KMS-11 (cell line): ENCODE data around the gene MAGEH1.

Experiments used
- H2AFZ ChIP-seq: fragments of 200-600 bp; sonication (generic); 2 replicates; pipeline ENCODE4 v1.6.1; 2016; ENCODE audit warnings: antibody characterized with exemption, mixed run types, low read depth
- H3K27ac ChIP-seq: fragments of 200-600 bp; sonication (generic); 2 replicates; pipeline ENCODE4 v1.6.1; 2016; ENCODE audit warnings: mild to moderate bottlenecking, mixed run types
- H3K27me3 ChIP-seq: fragments of 200-600 bp; sonication (generic); 2 replicates; pipeline ENCODE4 v1.6.1; 2017; ENCODE audit warnings: mild to moderate bottlenecking, low read depth, mixed run types, moderate library complexity; ENCODE audit not compliant: insufficient read depth
- H3K36me3 ChIP-seq: fragments of 200-600 bp; sonication (generic); 2 replicates; pipeline ENCODE4 v1.6.1; 2017; ENCODE audit warnings: mild to moderate bottlenecking, mixed run types; ENCODE audit not compliant: insufficient read depth
- H3K4me1 ChIP-seq: fragments of 200-600 bp; sonication (generic); 2 replicates; pipeline ENCODE4 v1.6.1; 2016; ENCODE audit warnings: mild to moderate bottlenecking, low read depth, mixed run types; ENCODE audit not compliant: poor library complexity, severe bottlenecking
- H3K4me2 ChIP-seq: fragments of 200-600 bp; sonication (generic); 2 replicates; pipeline ENCODE4 v1.7.0; 2016; ENCODE audit warnings: mild to moderate bottlenecking, mixed run types
- H3K4me3 ChIP-seq: fragments of 200-600 bp; sonication (generic); IDR thresholded peaks from 2 replicates; pipeline ENCODE4 v1.6.1; 2017; ENCODE audit warnings: low read depth, low read length, mixed read lengths; ENCODE audit not compliant: insufficient read depth
- H3K79me2 ChIP-seq: fragments of 200-600 bp; sonication (generic); 2 replicates; pipeline ENCODE4 v1.6.1; 2016; ENCODE audit warnings: low read depth, mixed run types; ENCODE audit not compliant: insufficient read depth
- H3K9ac ChIP-seq: fragments of 200-600 bp; sonication (generic); 2 replicates; pipeline ENCODE4 v1.6.1; 2016; ENCODE audit warnings: mild to moderate bottlenecking, mixed run types
- H4K20me1 ChIP-seq: fragments of 200-600 bp; sonication (generic); 2 replicates; pipeline ENCODE4 v1.6.1; 2016; ENCODE audit warnings: mild to moderate bottlenecking, mixed run types; ENCODE audit not compliant: insufficient read depth
- TF ChIP-seq, protein P1 (sequence below): fragments of 200-600 bp; sonication (generic); conservative IDR thresholded peaks from 2 replicates; pipeline ENCODE4 v1.6.1; 2017; ENCODE audit warnings: low read depth, mild to moderate bottlenecking, antibody characterized with exemption, low read length, moderate library complexity, mixed read lengths

MAGEH1 gene

DNA sequence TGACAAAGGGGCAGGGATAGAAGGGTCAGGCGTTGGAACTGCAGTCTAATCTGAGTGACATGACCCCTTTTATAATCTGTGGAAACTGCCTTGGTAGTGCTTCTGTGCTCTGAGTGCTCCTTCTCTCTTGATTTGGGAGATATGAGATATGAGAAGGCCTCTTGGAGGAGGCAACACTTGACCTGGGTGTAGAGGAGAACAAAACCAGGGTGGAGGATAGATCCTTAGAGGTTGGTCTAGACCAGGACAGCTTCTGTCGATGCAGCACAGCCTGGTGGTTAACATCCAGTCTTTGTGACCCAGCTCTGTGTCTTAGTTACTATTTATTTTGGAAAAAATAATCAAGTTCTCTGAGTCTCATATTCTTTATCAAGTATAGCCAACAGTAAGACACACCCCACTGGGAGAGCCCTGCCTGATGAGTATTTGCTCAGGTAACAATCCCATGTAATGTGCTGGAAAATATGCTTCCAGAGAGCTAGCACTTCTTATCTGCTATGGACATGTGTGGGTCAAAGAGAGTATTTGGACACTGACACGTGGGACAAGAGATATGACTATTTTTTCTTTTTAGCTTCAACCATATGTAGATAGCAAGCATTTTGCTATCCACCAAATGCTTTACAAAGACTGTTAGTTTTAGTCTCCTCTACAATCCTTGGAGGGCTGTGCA, 28.6 kb downstream of the MAGEH1 start:
- H2AFZ ChIP-seq, result no peak overlapping the region
- H3K9ac ChIP-seq, result no peak overlapping the region

DNA sequence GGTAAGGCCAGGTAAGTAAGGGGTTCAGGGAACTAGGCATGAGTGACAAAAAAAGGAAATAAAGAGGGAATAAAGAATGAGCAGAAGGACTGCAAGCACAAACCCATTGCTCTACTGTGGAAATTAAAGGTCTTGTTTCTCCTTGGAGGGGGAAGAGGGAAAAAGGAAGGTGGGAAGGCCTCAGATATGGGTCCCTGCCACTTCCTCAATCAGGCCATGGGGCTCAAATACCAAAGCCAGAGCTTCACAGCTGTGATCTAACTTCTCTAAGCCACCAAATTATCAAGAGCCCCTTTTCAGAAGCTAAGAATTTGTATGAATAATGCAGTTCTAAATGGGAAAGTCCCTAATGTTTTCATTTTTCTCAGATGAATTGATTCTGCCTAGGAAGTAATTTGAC, 33.0 kb downstream of the MAGEH1 start:
- H2AFZ ChIP-seq, result no peak overlapping the region
- H3K27ac ChIP-seq, result no peak overlapping the region
- TF ChIP-seq, protein P1, sequence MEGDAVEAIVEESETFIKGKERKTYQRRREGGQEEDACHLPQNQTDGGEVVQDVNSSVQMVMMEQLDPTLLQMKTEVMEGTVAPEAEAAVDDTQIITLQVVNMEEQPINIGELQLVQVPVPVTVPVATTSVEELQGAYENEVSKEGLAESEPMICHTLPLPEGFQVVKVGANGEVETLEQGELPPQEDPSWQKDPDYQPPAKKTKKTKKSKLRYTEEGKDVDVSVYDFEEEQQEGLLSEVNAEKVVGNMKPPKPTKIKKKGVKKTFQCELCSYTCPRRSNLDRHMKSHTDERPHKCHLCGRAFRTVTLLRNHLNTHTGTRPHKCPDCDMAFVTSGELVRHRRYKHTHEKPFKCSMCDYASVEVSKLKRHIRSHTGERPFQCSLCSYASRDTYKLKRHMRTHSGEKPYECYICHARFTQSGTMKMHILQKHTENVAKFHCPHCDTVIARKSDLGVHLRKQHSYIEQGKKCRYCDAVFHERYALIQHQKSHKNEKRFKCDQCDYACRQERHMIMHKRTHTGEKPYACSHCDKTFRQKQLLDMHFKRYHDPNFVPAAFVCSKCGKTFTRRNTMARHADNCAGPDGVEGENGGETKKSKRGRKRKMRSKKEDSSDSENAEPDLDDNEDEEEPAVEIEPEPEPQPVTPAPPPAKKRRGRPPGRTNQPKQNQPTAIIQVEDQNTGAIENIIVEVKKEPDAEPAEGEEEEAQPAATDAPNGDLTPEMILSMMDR, result no peak
- no peaks in the 10 kb centered on the region for H3K36me3 ChIP-seq
- no peaks in the 10 kb centered on the region for H3K79me2 ChIP-seq
- no peak overlapping the region for H3K4me3 ChIP-seq
- H3K9ac ChIP-seq, result no peak overlapping the region
- peaks cover 14% of the 10 kb centered on the region for H3K4me1 ChIP-seq
- H4K20me1 ChIP-seq, result no peaks in the 10 kb centered on the region
- H3K27me3 ChIP-seq, result no peaks in the 10 kb centered on the region
- H3K4me2 ChIP-seq, result no peak overlapping the region

More for the DNA sequence above, 28.6 kb downstream of the MAGEH1 start:
- Histone ChIP-seq H3K79me2 (no peaks in the 10 kb centered on the region), H3K27me3 (no peaks in the 10 kb centered on the region), H3K4me3 (no peak overlapping the region), H3K4me2 (no peak overlapping the region), H3K4me1 (peaks cover 4% of the 10 kb centered on the region), H3K36me3 (no peaks in the 10 kb centered on the region), H3K27ac (no peak overlapping the region), H4K20me1 (no peaks in the 10 kb centered on the region)
- TF ChIP-seq, protein P1, result no peak

DNA sequence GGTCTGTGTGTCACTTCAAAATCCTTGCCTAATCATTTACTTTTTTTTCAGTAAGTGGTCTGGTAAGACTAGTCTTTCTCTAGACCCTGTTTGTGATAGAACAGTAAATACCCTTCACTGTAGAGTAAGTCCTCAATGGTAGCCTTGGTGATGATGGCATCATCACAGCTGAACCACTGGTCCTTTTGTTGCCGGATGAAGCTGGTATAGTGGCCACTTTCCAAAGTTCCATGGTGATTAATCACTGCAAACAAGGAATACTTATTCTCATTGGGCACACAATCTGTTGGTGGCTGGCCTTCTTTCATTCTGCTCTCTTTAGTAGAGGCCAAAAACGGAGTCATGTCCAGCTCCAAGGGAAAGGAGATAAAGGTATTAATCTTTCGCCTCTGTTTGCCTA, 34.8 kb downstream of the MAGEH1 start:
- Histone ChIP-seq H3K4me1 (peaks cover 29% of the 10 kb centered on the region), H3K27me3 (no peaks in the 10 kb centered on the region), H3K4me2 (no peak overlapping the region), H3K36me3 (no peaks in the 10 kb centered on the region), H3K27ac (no peak overlapping the region), H2AFZ (no peak overlapping the region), H3K9ac (no peak overlapping the region), H4K20me1 (no peaks in the 10 kb centered on the region), H3K79me2 (no peaks in the 10 kb centered on the region), H3K4me3 (no peak overlapping the region)
- TF ChIP-seq, protein P1, result no peak

DNA sequence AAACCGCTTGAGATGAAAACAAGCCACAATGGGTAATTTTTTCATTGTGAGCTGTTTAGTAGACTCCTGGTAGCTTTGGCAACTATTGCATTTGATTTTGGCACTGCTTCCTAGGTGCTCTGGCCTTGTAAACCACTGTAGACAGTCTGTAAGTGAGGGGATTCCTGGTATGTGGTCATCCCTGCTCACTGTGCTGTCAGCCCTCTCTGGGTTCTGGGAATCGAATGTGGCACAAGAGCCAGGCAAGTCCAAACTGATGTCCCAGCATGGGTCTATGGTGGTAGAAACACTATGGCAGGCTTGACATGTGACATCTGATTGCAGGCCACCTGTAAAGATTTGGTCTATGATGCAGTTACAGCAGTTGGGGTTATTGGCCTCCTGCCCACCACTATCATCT, 35.2 kb downstream of the MAGEH1 start:
- Histone ChIP-seq H4K20me1 (no peaks in the 10 kb centered on the region), H3K36me3 (no peaks in the 10 kb centered on the region), H2AFZ (no peak overlapping the region), H3K4me2 (peak overlapping the region; percentile 52; the same call in 1 of the 2 replicates), H3K9ac (no peak overlapping the region), H3K4me1 (peaks cover 33% of the 10 kb centered on the region), H3K27me3 (no peaks in the 10 kb centered on the region), H3K79me2 (no peaks in the 10 kb centered on the region), H3K4me3 (no peak overlapping the region), H3K27ac (no peak overlapping the region)
- TF ChIP-seq, protein P1, result no peak
